Left lung (tissue), 10 donors: ENCODE data around the gene OSTM1. TPM values are rescaled to one million over a fixed set of nuclear protein-coding genes. Genes with fewer than 3 reads are reported as not detected.
A peak's percentile ranks its signal among the peaks of the same experiment; 100 is the strongest.

Experiments
- ATAC-seq: fragments of 200-7000 bp; cut with Tn5 transposase; one replicate; pipeline ENCODE4 v1.9.1; 2020; ENCODE audit warnings: moderate library complexity
- DNase-seq, 4 donors: peaks; one replicate each; pipeline ENCODE4 v3.0.0-alpha.2; 2013 to 2020
- H3K27ac ChIP-seq, 2 donors: fragments of 200-600 bp; sonication (generic) in 1 of 2; one replicate each; pipeline versions ENCODE4 v1.5.0 to v1.8.0; 2020 to 2021
- H3K27me3 ChIP-seq, 2 donors: fragments of 200-600 bp; sonication (generic) in 1 of 2; one replicate each; pipeline versions ENCODE4 v1.5.0 to v1.8.0; 2020 to 2021
- H3K36me3 ChIP-seq, 2 donors: fragments of 200-600 bp; sonication (generic) in 1 of 2; one replicate each; pipeline versions ENCODE4 v1.5.0 to v1.8.0; 2020 to 2021
- H3K4me1 ChIP-seq, 2 donors: fragments of 200-600 bp; one replicate each; pipeline ENCODE4 v1.8.0; 2021
- H3K4me3 ChIP-seq, 2 donors: fragments of 200-600 bp; sonication (generic) in 1 of 2; one replicate each; pipeline versions ENCODE4 v1.5.0 to v1.8.0; 2020 to 2021; ENCODE audit warnings: mild to moderate bottlenecking in 1 of 2
- H3K9me3 ChIP-seq, 2 donors: fragments of 200-600 bp; sonication (generic) in 1 of 2; one replicate each; pipeline versions ENCODE4 v1.5.0 to v1.8.0; 2020 to 2021
- CTCF ChIP-seq, 2 donors: fragments of 200-600 bp; sonication (generic) in 1 of 2; IDR thresholded peaks; one replicate each; pipeline versions ENCODE4 v1.5.0 to v1.8.0; 2021; ENCODE audit warnings: antibody characterized with exemption in 2 of 2
- intact Hi-C, 2 donors: fragments of 100-400 bp; cut with DNase I; formaldehyde crosslinking; loops; one replicate each; pipeline versions ENCODE4 v1.11.2 to v1.14.2; 2022
- polyA plus RNA-seq, 6 donors: library from polyadenylated mRNA; unstranded; fragments of 120-200 nt; gene quantifications; one replicate each; pipeline ENCODE4 v1.2.1, GENCODE V29; 2013; ENCODE audit not compliant: insufficient read length in 6 of 6
- total RNA-seq, 2 donors: library from RNA; stranded (reverse); fragmentation: NEBNext Ultra II Directional; extraction: Animal tissue kit (Norgen Biotek cat#: 25700); gene quantifications; one replicate each; pipeline ENCODE4 v1.2.1, GENCODE V29; 2021
- donor health status: DM: no; HTN: yes; CAD: no.
- donor health status: DM: no; HTN: no; CAD: no.

Gene OSTM1
- total and polyA plus RNA-seq, 8 donors = 17.7 to 73.1 (median 21.8) TPM

GRCh38 chr6:108051481-108051880 is 23.1 kb downstream of the OSTM1 start:
- TF ChIP-seq CTCF (IDR thresholded peaks at IDR 0.05) = no peak
- DNase-seq = no peak
- Histone ChIP-seq H3K36me3 (peaks cover 0 to 65% of the 10 kb centered on the region in 2 donors), H3K9me3 (no peaks in the 10 kb centered on the region), H3K27me3 (no peaks in the 10 kb centered on the region), H3K4me1 (no peaks in the 10 kb centered on the region), H3K27ac (no peak overlapping the region), H3K4me3 (no peak overlapping the region)
- no peak for ATAC-seq
- intact Hi-C loops = no loop called here

GRCh38 chr6:108039681-108040080 is 34.9 kb downstream of the OSTM1 start:
- TF ChIP-seq CTCF (IDR thresholded peaks at IDR 0.05) = no peak
- H3K36me3 ChIP-seq = peaks cover 0 to 91% of the 10 kb centered on the region in 2 donors
- no peak overlapping the region for H3K4me3 ChIP-seq
- H3K9me3 ChIP-seq = no peaks in the 10 kb centered on the region
- intact Hi-C loops = no loop called here
- H3K27me3 ChIP-seq = no peaks in the 10 kb centered on the region
- no peak for ATAC-seq
- DNase-seq = no peak
- H3K27ac ChIP-seq = no peak overlapping the region
- H3K4me1 ChIP-seq = no peaks in the 10 kb centered on the region

GRCh38 chr6:108036884-108037283 is 37.7 kb downstream of the OSTM1 start:
- intact Hi-C loops = no loop called here
- Histone ChIP-seq H3K4me3 (no peak overlapping the region), H3K4me1 (no peaks in the 10 kb centered on the region), H3K36me3 (peaks cover 0 to 84% of the 10 kb centered on the region in 2 donors), H3K9me3 (no peaks in the 10 kb centered on the region), H3K27ac (no peak overlapping the region), H3K27me3 (no peaks in the 10 kb centered on the region)
- no peak for DNase-seq
- no peak for ATAC-seq
- TF ChIP-seq CTCF (IDR thresholded peaks at IDR 0.05) = no peak

- intact Hi-C loops = no loop called here
- ATAC-seq = no peak
- H3K9me3 ChIP-seq = no peaks in the 10 kb centered on the region
These were observed 42.6 kb downstream of the OSTM1 start for GRCh38 chr6:108031968-108032367.

GRCh38 chr6:108030211-108030610 is 44.3 kb downstream of the OSTM1 start:
- no peak overlapping the region for H3K4me3 ChIP-seq
- no peak overlapping the region for H3K27ac ChIP-seq
- intact Hi-C loops = no loop called here
- no peaks in the 10 kb centered on the region for H3K4me1 ChIP-seq
- H3K36me3 ChIP-seq = peaks cover 0 to 26% of the 10 kb centered on the region in 2 donors
- no peaks in the 10 kb centered on the region for H3K9me3 ChIP-seq
- H3K27me3 ChIP-seq = no peaks in the 10 kb centered on the region
- ATAC-seq (no peak), DNase-seq (no peak)
- no peak for TF ChIP-seq CTCF (IDR thresholded peaks at IDR 0.05)

More at GRCh38 chr6:108031968-108032367, 42.6 kb downstream of the OSTM1 start:
- Histone ChIP-seq H3K4me3 (no peak overlapping the region), H3K36me3 (peaks cover 0 to 39% of the 10 kb centered on the region in 2 donors), H3K27ac (no peak overlapping the region), H3K27me3 (no peaks in the 10 kb centered on the region), H3K4me1 (no peaks in the 10 kb centered on the region)
- DNase-seq = peak in 1 of 4 donors; percentile 61
- no peak for TF ChIP-seq CTCF (IDR thresholded peaks at IDR 0.05)
